IMR-90 (cell line): ENCODE results near the gene INMT. TPM values are rescaled to one million over a fixed set of nuclear protein-coding genes. Genes with fewer than 3 reads are reported as not detected.
A peak's percentile ranks its signal among the peaks of the same experiment; 100 is the strongest.

Experiments
- ATAC-seq: fragments of 200-7000 bp; cut with Tn5 transposase; 2 replicates; pipeline ENCODE4 v1.9.1; 2020; ENCODE audit warnings: low read depth, mild to moderate bottlenecking, moderate library complexity
- BruUV-seq: library from RNA; stranded (reverse); fragments of 400-500 nt; replicated peaks from 2 replicates; lab custom pipeline; 2021; lab: Mats Ljungman, UMichigan
- CTCF ChIA-PET: fragments of 300-600 bp; formaldehyde crosslinking; extraction: SDS; loops from one replicate; lab custom pipeline; 2021; ENCODE audit warnings: antibody characterized with exemption; lab: Yijun Ruan, JAX
- POLR2A ChIA-PET: fragments of 300-600 bp; sonication (Branson Sonifier 250); formaldehyde crosslinking; loops from one replicate; lab custom pipeline; 2022; ENCODE audit warnings: antibody characterized with exemption; ENCODE audit not compliant: unreplicated experiment; lab: Charles Lee
- DNase-seq: peaks from one replicate; pipeline ENCODE4 v3.0.0; 2013
- H2AFZ ChIP-seq: replicated peaks from 2 replicates; pipeline ENCODE3; 2013; ENCODE audit warnings: low read length, mild to moderate bottlenecking; ENCODE audit not compliant: poor library complexity
- H2AK5ac ChIP-seq: 2 replicates; pipeline ENCODE4 v1.6.1; 2013; ENCODE audit warnings: low read depth, low read length, inconsistent platforms
- H2AK9ac ChIP-seq: replicated peaks from 2 replicates; pipeline ENCODE3; 2013; ENCODE audit warnings: mild to moderate bottlenecking, low read depth, low read length, moderate library complexity; ENCODE audit not compliant: poor library complexity
- H2BK120ac ChIP-seq: 2 replicates; pipeline ENCODE4 v1.6.1; 2013; ENCODE audit warnings: low read depth, low read length, inconsistent platforms
- H2BK15ac ChIP-seq: 3 replicates; pipeline ENCODE4 v1.6.1; 2013; ENCODE audit warnings: low read depth, low read length, inconsistent platforms
- H2BK20ac ChIP-seq: 2 replicates; pipeline ENCODE4 v1.6.1; 2013; ENCODE audit warnings: low read depth, mild to moderate bottlenecking, inconsistent platforms, low read length, moderate library complexity
- H2BK5ac ChIP-seq: 2 replicates; pipeline ENCODE4 v1.6.1; 2013; ENCODE audit warnings: mild to moderate bottlenecking, low read depth, low read length, inconsistent platforms; ENCODE audit not compliant: poor library complexity, severe bottlenecking
- H3K14ac ChIP-seq: replicated peaks from 2 replicates; pipeline ENCODE4 v1.6.1; 2013; ENCODE audit warnings: low read depth, low read length, inconsistent platforms
- H3K18ac ChIP-seq: 2 replicates; pipeline ENCODE4 v1.6.1; 2013; ENCODE audit warnings: low read depth, low read length, control low read depth
- H3K23ac ChIP-seq: 2 replicates; pipeline ENCODE4 v1.6.1; 2013; ENCODE audit warnings: low read depth, low read length, inconsistent platforms
- H3K27ac ChIP-seq: 2 replicates; pipeline ENCODE4 v1.5.1; 2013; ENCODE audit warnings: mild to moderate bottlenecking, control low read depth, low read length; ENCODE audit not compliant: insufficient read depth
- H3K27me3 ChIP-seq: 2 replicates; pipeline ENCODE4 v1.6.1; 2013; ENCODE audit warnings: low read length; ENCODE audit not compliant: control insufficient read depth, insufficient read depth
- H3K36me3 ChIP-seq: 2 replicates; pipeline ENCODE4 v1.6.1; 2013; ENCODE audit warnings: low read length, mixed read lengths; ENCODE audit not compliant: control insufficient read depth, insufficient read depth
- H3K4ac ChIP-seq: 2 replicates; pipeline ENCODE4 v1.6.1; 2013; ENCODE audit warnings: low read depth, low read length, inconsistent platforms
- H3K4me1 ChIP-seq: 2 replicates; pipeline ENCODE4 v1.6.1; 2013; ENCODE audit warnings: low read length, mixed read lengths; ENCODE audit not compliant: control insufficient read depth, insufficient read depth
- H3K4me2 ChIP-seq: 2 replicates; pipeline ENCODE4 v1.6.1; 2013; ENCODE audit warnings: low read depth, mild to moderate bottlenecking, control low read depth, low read length, moderate library complexity
- H3K4me3 ChIP-seq: 2 replicates; pipeline ENCODE4 v1.5.1; 2013; ENCODE audit warnings: low read depth, mild to moderate bottlenecking, control low read depth, low read length, moderate library complexity; ENCODE audit not compliant: insufficient read depth
- H3K56ac ChIP-seq: 2 replicates; pipeline ENCODE4 v1.6.1; 2013; ENCODE audit warnings: low read length, inconsistent platforms; ENCODE audit not compliant: insufficient read depth; ENCODE audit errors: extremely low read depth
- H3K79me1 ChIP-seq, 2 experiments: 2 replicates each; pipeline ENCODE4 v1.6.1; 2013; ENCODE audit warnings: low read length in 2 of 2, inconsistent platforms in 1 of 2, low read depth in 1 of 2
- H3K9ac ChIP-seq: 2 replicates; pipeline ENCODE4 v1.6.1; 2013; ENCODE audit warnings: low read depth, low read length, control low read depth
- H3K9me1 ChIP-seq: 2 replicates; pipeline ENCODE4 v1.6.1; 2013; ENCODE audit warnings: low read length, inconsistent platforms; ENCODE audit not compliant: insufficient read depth
- H3K9me3 ChIP-seq: 2 replicates; pipeline ENCODE4 v1.6.1; 2013; ENCODE audit warnings: low read length; ENCODE audit not compliant: control insufficient read depth, insufficient read depth
- H4K20me1 ChIP-seq: 2 replicates; pipeline ENCODE4 v1.6.1; 2013; ENCODE audit warnings: low read length, inconsistent platforms; ENCODE audit not compliant: insufficient read depth
- H4K5ac ChIP-seq: 2 replicates; pipeline ENCODE4 v1.6.1; 2013; ENCODE audit warnings: mild to moderate bottlenecking, low read depth, low read length, control low read depth
- H4K8ac ChIP-seq, 2 experiments: 2 replicates each; pipeline ENCODE4 v1.6.1; 2013; ENCODE audit warnings: low read depth in 2 of 2, low read length in 2 of 2, control low read depth in 1 of 2, inconsistent platforms in 1 of 2
- H4K91ac ChIP-seq: 2 replicates; pipeline ENCODE4 v1.6.1; 2013; ENCODE audit warnings: low read depth, low read length, inconsistent platforms; ENCODE audit not compliant: insufficient read depth
- MAZ ChIP-seq: IDR thresholded peaks from 2 replicates; pipeline ENCODE4 v1.6.1; 2012; ENCODE audit warnings: low read depth, mild to moderate bottlenecking, low read length, improper control_type of control experiment, moderate library complexity, borderline replicate concordance
- MXI1 ChIP-seq: IDR thresholded peaks from 2 replicates; pipeline ENCODE4 v1.6.1; 2012; ENCODE audit warnings: low read depth, mild to moderate bottlenecking, low read length, moderate library complexity, borderline replicate concordance
- POLR2A ChIP-seq: IDR thresholded peaks from 2 replicates; pipeline ENCODE4 v1.6.1; 2012; ENCODE audit warnings: mild to moderate bottlenecking, low read depth, low read length
- RCOR1 ChIP-seq: IDR thresholded peaks from 2 replicates; pipeline ENCODE4 v1.6.1; 2012; ENCODE audit warnings: mild to moderate bottlenecking, low read length, improper control_type of control experiment; ENCODE audit not compliant: insufficient replicate concordance
- WGBS, 2 experiments: methylation state at CpG; one replicate each; pipeline versions ENCODE4 v1.1.5 to v1.1.7; 2013; ENCODE audit warnings: missing lambda C conversion rate in 2 of 2; ENCODE audit not compliant: insufficient read length in 1 of 2; ENCODE audit errors: extremely low coverage in 2 of 2; 5-methylcytosine and 5-hydroxymethylcytosine counted together
- dilution Hi-C: fragments of 300-500 bp; cut with HindIII; formaldehyde crosslinking; loops from one replicate; pipeline ENCODE4 v1.14.3; 2018; ENCODE audit warnings: low sequenced_read_pairs; ENCODE audit not compliant: unreplicated experiment
- in situ Hi-C: fragments of 300-500 bp; cut with MboI; formaldehyde crosslinking; loops from 3 replicates; pipeline ENCODE4 v1.14.3; 2019; ENCODE audit warnings: low sequenced_read_pairs, inconsistent platforms, mixed read lengths
- intact Hi-C: fragments of 100-400 bp; cut with micrococcal nuclease; formaldehyde crosslinking; loops from 2 replicates; pipeline ENCODE4 v1.10.0; 2022
- polyA plus RNA-seq, 3 experiments: library from polyadenylated mRNA; depleted of rRNA; stranded (reverse); fragments of >200 nt; gene quantifications; 2 replicates each; pipeline ENCODE4 v1.2.3, GENCODE V29; 2012; ENCODE audit warnings: low replicate concordance in 1 of 3
- total RNA-seq: library from RNA; depleted of rRNA; stranded (reverse); fragments of >200 nt; gene quantifications from 2 replicates; pipeline ENCODE4 v1.2.3, GENCODE V29; 2012

Gene INMT
- total and polyA plus RNA-seq, 2 of the 4 experiments (the other 2 are of a cell fraction) = 0.39 to 2.2 TPM

DNA sequence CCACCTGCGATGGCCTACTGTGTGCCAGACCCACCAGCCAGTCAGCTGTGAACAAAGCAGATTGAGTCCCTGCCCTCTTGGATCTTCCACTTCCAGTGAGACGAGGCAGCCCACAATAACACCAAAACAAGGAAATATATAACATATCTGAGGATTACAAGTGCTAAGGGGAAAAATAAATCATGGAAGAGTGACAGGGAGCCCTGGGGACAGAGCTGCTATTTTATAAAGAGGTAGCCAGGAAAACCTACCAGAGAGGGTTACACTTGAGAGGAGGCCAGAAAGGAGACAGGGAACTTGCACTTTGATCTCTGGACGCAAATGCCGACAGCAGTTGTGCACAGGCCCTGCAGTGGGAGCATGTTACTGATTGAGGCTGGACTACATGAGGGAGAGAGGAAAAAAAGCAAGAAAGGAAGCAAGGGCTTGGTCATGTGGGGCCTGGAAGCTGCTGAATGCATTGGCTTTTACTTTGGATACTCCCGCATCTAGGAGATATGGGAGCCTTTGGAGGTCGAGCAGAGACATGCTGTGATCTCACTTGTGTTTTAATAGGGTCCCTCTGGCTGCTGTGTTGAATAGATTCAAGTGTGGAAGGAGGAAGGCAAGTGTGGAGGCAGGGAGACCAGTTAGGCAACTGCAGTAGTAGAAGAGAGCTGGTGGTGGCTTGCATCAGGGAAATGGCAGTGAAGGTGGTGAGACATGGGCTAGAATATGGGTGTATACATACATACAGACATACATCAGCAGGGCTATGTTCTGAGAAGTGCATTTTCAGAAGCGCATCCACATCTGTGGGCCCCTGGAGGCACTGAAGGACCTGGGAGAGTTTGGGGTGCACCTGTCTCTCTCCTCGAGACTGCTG is 45.5 kb downstream of the INMT start:
- 93% methylated on average over 3 of the region's 8 CpGs; no CpG with 5 or more reads in 1 of the 2 experiments for WGBS, 2 experiments
- Histone ChIP-seq H2BK120ac (peak overlapping the region; percentile 97), H3K9ac (no peak overlapping the region), H2BK5ac (peak overlapping the region; percentile 88), H3K23ac (peak overlapping the region; percentile 78), H4K5ac (peak overlapping the region; percentile 51), H3K14ac (peak overlapping the region; percentile 95), H2AK5ac (peak overlapping the region; percentile 99), H4K8ac (peak overlapping the region; percentile 44 to 89), H3K36me3 (0 out of 2 replicates have a peak, but pooled peaks cover 1% of the 10 kb centered on the region), H3K9me3 (no peaks in the 10 kb centered on the region), H3K4me3 (no peak overlapping the region), H3K4ac (peak overlapping the region; percentile 97), H2BK15ac (peak overlapping the region; percentile 94; the same call in 2 of the 3 replicates), H3K27me3 (no peaks in the 10 kb centered on the region), H3K18ac (peak overlapping the region; percentile 71), H4K20me1 (0 out of 2 replicates have a peak, but pooled peaks cover 8% of the 10 kb centered on the region), H2AFZ (peak overlapping the region; percentile 8), H3K9me1 (peaks cover 41% of the 10 kb centered on the region), H3K4me1 (peaks cover 45% of the 10 kb centered on the region), H2AK9ac (peak overlapping the region; percentile 38), H2BK20ac (peak overlapping the region; percentile 97), H3K79me1 (peaks cover 4 to 33% of the 10 kb centered on the region in 2 experiments; a peak in 3 of 4 replicates), H3K56ac (peak overlapping the region; percentile 53), H3K27ac (peak overlapping the region; percentile 78), H3K4me2 (no peak overlapping the region), H4K91ac (peak overlapping the region; percentile 91)
- intact Hi-C loops = loop anchor here (2.0 kb wide), 1 partner anchor 47 kb away; no protein-coding TSS in a partner anchor
- CTCF ChIA-PET = interaction anchor here (0.6 to 1.3 kb wide), 6 partner anchors 14 to 325 kb away, joined by 3 to 7 read pairs (median 4); no protein-coding TSS in a partner anchor
- POLR2A ChIA-PET = interaction anchor here (0.9 to 1.1 kb wide), 2 partner anchors 44 to 46 kb away, joined by 3 read pairs; no protein-coding TSS in a partner anchor
- no peak for ATAC-seq
- no TSS peak for BruUV-seq
- in situ Hi-C loops = no loop called here
- dilution Hi-C loops = no loop called here
- TF ChIP-seq MXI1 (no peak), RCOR1 (no peak), POLR2A (no peak), MAZ (no peak)
- DNase-seq = no peak
